GM19240 (cell line): Measurements from ENCODE around the gene NOS1.
A peak's percentile ranks its signal among the peaks of the same experiment; 100 is the strongest.
"Not testable (repeated sequence)": the region's sequence is repeated elsewhere in the genome, so short reads cannot be mapped to it uniquely, and the experiment has no call there.

ENCODE experiments used
- DNase-seq: peaks from one replicate; pipeline ENCODE4 v3.0.0; 2011; ENCODE audit warnings: low spot score; ENCODE audit not compliant: insufficient read length

NOS1 gene

GRCh38 chr12:117361347-117361751 lies at the start of gene NOS1:
TSS of gene NOS1 (minus strand) at chr12:117361626. CDS start at chr12:117331069, 30,557 bp downstream.
- DNase-seq, result no peak

GRCh38 chr12:117409286-117409685 lies 47.9 kb upstream of the NOS1 start:
- no peak for DNase-seq

DNA sequence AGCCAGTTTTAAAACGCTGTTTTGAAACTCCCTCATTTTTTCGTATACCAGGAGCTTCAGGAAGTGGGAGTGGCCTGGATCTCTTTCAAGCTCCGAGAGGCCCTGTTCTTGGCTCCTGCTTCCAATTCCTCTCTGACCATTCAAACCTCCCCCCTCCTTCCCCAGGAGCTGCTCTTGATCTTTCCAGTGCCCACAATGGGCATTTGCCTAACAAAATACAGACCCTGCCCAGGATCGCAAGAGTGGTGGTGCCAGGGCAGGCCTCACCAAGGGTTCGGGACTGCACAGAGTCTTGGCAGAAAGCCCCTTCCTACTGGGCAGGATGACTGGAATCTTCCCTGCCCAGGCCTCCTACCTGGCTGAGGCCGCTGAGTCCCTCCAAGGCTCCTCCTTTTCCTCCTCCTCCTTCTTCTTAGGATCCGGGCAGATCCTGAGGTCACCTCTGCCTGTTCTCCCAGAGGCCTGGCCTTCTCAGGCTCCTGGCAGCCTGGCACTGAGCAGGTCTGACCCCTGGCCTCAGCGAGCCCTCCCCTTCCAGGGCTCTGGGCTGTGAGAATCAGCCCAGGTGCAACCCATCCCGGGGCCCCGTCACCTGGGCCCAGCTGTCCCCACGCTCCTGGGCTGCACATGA lies 46.9 kb upstream of the NOS1 start:
- no peak for DNase-seq

GRCh38 chr12:117404940-117405339 lies 43.5 kb upstream of the NOS1 start:
- DNase-seq, result no peak

DNA sequence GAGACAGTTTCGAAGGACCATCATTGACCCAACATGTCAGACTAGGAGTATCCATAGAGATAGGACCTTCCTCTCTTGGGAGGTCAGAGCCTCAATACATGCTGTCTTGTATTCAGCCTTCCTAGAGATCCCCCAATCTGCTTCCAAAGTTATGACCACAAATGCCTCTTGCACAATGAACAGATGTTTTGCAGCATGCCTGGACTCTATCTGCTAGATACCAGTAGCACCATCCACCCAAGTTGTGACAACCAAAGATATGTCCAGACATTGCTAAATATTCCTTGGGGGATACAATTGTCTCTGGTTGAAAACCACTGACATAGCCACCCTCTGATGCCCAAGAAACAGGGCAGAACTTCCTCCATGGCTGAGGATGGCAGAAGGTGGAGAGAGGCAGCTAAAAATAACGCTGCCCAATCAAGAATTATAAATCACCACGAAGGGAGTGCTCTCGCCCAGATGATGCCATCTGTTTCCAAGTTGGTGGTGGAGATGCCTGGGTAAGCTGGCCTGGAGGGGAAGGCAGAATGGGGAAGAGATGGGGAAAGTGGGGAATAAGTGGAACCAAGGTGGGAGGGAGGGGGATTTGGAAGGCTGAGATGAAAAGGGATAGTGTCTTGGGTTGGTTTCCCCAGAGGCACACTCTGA lies 42.9 kb upstream of the NOS1 start:
- DNase-seq, result no peak

GRCh38 chr12:117403586-117404139 lies 42.2 kb upstream of the NOS1 start:
- DNase-seq, result no peak

GRCh38 chr12:117402363-117402762 lies 40.9 kb upstream of the NOS1 start:
- DNase-seq, result no peak

DNA sequence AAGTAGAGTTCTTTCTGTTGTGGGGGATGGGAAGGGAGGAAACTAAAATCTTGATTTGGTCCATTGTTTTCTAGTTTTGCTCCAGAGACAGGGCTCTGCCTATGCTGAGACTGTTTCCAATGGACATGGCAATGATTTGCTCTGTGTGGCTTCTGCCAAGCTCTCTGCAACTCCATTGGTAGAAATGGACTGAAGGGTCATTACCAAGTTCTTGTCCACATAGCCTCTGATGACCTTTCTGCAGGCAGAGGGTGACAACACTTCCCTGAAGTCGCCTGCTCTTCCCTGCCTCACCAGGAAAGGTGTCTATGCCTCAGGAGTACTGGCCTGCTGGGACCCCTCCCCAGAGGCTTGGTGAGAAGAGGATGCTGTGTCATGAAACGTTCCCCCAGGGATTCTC lies 39.5 kb upstream of the NOS1 start:
- DNase-seq, result no peak

GRCh38 chr12:117398482-117398881 lies 37.1 kb upstream of the NOS1 start:
- not testable (repeated sequence) for DNase-seq

DNA sequence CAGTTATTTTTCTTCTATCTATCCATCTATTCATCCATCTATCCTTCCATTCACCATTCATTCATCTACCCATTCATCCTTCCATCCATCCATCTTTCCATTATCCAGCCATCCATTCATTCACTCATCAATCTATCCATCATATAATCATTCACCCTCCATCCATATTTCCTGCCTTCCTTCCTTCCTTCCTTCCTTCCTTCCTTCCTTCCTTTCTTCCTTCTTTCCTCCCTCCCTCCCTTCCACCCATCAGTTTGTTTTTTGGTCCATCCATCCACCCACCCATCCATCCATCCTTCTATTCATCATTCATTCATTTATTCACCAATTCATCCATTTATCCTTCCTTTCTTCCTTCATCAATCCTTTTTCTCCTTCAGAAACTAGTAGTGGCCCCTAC lies 34.3 kb upstream of the NOS1 start:
- DNase-seq, result no peak

GRCh38 chr12:117394491-117394890 lies 33.1 kb upstream of the NOS1 start:
- no peak for DNase-seq

DNA sequence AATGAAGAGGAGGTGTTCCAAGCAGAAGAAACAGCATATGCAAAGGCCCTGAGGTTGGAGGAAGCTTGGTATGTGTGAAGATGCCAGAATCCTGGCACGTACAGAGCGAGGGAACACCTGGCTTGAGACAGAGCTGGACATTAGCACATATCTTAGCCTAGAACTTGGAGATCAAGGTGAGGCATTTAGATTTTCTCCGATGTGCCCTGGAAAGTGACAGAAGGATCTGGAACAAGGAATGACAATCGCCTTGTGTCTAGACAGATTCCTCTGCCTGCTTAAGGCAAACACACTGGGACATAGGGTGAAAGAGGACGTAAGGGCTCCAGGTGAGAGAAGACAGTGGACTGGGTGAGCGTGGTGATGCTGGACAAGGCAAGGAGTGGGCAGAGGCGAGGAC lies 32.2 kb upstream of the NOS1 start:
- DNase-seq, result no peak

DNA sequence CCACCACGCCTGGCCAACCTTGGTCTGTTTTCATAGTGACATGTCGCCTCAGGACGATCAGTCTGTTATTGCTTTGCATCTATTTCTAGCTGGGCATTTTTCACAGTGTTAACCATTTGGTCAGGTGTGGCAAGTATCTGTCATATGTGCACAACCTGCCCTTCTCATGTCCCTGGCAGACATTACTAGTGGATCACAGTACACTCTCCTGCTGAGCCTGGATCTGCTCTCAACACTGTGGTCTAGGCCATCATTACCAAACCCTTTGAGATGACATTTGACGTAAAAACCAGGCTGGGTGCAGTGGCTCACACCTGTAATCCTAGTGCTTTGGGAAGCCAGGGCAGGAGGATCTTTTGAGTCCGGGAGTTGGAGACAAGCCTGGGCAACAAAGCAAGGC lies 29.4 kb upstream of the NOS1 start:
- DNase-seq, result no peak

DNA sequence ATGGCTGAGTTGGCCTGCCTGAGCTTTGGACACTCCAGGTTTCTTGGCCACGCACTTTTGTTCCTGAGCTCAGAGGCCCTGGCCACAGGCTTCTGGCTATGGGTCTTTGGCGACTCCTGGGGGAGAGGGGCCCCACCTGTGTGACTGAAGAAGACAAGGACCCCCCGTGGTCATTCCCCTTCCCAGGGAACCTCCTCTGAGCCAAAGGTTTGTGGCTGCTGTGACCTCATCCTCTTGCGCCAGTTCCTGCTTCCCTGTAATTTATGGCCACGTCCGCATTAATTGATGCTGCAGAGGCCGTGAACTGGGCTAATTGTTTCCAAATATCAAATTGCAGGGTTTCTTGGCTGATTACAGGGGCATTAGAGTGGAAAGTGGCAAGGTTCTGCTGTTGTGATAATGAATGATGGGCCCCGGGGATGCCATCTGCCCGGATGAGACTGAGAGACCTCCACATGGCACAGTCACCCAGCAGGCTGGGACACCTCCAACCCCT lies 27.6 kb upstream of the NOS1 start:
- DNase-seq, result no peak

- no peak for DNase-seq
Observed at GRCh38 chr12:117387832-117388231, 26.4 kb upstream of the NOS1 start.

GRCh38 chr12:117384735-117385134 lies 23.3 kb upstream of the NOS1 start:
- no peak for DNase-seq

DNA sequence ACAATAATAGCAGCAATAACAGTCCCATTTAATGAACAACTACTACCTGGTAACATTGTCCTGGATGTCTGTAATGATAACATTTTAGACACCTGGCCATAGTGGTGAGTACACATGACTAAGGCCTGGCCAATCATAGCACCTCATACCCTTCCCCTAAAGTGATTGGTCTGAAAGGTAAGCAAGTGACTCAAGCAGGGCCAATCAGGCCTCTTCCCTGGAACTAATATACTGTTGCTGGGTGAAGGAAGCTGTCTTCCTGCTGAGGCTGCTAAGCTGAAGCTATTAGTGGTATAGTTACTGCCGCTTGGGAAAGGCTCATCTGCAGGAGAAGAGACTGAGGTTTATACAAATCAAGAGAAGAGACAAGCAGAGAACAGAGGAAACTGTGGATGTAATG lies 18.7 kb upstream of the NOS1 start:
- DNase-seq, result no peak

DNA sequence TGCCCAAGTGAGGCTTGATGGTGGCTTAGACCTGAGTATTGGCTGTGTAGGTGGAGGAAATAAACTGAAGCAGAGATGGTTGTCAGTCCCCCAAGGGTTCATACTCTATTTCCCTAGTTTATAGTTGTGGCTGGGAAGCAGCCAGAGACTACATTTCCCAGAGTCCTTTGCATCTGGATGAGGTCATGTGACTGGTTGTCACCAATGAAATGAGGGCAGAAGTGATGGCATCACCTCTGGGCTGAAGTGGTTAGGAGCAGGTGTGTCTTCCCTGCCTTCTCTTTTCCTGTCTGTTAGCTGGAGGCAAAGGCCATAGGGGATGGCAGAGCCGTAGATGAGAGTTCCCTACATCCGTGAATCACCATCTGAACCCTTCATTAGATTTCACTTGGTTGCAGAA lies 16.3 kb upstream of the NOS1 start:
- DNase-seq, result no peak

- DNase-seq, result no peak
Observed at GRCh38 chr12:117370588-117370987, 9.2 kb upstream of the NOS1 start.

DNA sequence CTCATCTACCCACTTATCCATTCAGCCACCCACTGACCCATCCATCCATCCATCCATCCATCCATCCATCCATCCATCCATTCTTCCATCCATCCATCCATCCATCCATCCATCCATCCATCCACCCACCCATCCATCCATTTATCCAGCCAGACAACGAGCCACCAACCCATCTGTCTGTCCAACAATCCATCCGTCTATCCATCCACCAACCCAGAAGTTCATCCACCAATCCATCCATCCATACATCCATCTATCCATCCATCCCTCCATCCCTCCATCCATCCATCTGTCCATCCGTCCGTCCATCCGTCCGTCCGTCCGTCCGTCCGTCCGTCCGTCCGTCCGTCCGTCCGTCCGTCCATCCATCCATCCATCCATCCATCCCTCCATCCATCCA lies 8.6 kb upstream of the NOS1 start:
- DNase-seq, result not testable (repeated sequence)

DNA sequence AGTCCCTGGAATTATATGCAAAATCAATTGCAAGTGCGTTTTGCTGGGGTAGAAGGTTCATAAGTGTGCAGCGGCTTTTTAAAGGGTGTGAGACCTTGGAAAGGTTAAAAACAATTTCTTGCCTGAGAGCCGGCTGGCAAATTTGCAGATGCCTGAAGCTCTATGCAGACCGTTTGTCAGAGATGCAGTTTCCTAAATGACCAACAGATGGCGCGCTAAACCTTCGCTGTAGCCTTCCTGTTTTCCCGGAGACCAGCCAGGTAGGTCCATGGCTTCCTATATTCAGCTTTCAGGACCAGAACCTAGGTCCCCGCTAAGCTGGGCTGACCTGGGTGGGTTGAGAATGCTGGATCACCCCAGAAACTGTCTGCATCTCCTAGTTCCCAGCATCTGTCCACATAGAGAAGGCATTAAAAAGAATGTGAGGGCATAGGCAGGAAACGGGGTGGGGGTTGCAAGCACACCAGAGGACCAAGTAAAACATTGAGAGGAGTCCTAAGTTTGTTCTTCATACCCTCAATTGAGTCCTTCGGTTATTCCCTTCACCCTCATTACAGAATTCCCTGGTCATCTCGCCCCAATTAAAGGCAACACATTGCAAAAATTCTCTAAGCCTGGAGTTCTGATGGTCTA lies 5.7 kb upstream of the NOS1 start:
- DNase-seq, result peak; percentile 76

- DNase-seq, result no peak
Observed at GRCh38 chr12:117365049-117365616, 3.7 kb upstream of the NOS1 start.
